GM12801 (cell line): ENCODE measurements around the gene ZNF699.

Experiments
- CTCF ChIP-seq: IDR thresholded peaks from one replicate; pipeline ENCODE4 v1.5.1; 2011; ENCODE audit warnings: control low read depth; ENCODE audit not compliant: insufficient read length; ENCODE audit errors: extremely low read depth

ZNF699 gene

GRCh38 chr19:9250630-9251029 is 59.0 kb downstream of the ZNF699 start, which contains the start of gene OR7E24:
OR7E24 (plus strand) TSS chr19:9250930; CDS start chr19:9251044, 114 bp downstream.
- TF ChIP-seq CTCF, result no peak
